ENCODE measurements around the gene MYO5B.

MYO5B gene

DNA sequence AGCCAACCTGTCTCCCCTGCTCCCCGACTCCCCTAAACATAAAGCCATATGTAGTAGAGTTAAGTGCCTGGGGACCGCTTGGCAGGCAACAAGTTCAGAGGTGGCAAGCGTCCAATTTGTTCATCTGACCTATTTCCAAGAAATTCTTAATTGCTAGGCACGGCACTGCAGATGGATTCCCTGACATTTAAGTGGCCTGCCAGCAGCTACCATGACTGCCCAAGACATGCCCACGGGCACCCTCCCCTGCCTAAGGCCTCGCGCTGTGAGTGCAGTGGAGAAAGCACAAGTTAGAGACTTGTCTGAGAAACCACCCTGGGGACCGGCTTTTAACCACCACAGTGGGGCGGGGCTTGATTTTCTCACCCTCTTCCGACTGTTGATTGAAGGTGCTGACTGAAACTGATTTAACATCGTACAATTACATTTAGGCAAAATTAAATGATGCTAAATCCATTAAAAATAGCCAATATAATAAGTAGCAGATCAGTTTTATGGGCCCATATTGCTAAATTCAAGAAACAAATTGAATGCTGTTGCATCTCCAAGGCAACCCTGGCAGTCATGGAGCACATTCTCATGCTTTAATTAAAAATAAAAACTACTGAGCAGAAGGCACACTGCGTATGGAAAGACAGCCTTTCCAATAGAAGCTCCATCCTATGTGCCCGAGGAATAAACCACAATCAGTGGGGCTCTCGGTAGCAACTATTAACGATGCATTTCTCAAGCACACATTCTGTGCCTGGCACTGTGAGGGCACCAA, 218.0 kb downstream of the MYO5B start:
- TF ChIP-seq, protein P1, sequence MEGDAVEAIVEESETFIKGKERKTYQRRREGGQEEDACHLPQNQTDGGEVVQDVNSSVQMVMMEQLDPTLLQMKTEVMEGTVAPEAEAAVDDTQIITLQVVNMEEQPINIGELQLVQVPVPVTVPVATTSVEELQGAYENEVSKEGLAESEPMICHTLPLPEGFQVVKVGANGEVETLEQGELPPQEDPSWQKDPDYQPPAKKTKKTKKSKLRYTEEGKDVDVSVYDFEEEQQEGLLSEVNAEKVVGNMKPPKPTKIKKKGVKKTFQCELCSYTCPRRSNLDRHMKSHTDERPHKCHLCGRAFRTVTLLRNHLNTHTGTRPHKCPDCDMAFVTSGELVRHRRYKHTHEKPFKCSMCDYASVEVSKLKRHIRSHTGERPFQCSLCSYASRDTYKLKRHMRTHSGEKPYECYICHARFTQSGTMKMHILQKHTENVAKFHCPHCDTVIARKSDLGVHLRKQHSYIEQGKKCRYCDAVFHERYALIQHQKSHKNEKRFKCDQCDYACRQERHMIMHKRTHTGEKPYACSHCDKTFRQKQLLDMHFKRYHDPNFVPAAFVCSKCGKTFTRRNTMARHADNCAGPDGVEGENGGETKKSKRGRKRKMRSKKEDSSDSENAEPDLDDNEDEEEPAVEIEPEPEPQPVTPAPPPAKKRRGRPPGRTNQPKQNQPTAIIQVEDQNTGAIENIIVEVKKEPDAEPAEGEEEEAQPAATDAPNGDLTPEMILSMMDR (IDR thresholded peaks at IDR 0.05): no peak

DNA sequence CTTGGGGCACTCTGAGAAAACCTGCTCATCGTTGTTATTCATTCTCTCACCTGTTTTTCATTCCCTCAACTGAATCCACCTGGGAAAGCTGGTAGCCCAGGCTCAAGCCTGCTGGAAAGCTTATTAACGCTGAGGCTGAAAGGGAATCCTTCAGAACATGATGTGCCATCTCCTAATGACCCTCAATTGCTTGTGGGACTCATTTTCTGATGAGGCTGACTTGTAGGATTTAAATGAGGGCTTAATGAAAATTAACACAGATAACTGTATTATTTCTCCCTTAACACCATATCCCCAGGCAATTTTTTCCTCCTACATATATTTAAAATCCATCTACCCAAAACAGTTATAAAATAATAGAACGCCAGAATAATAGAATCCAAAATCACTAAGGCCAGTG, 218.9 kb downstream of the MYO5B start:
- TF ChIP-seq, protein P1 (IDR thresholded peaks at IDR 0.05): no peak

GRCh38 chr18:49974079-49974478, 220.9 kb downstream of the MYO5B start:
- TF ChIP-seq, protein P1 (IDR thresholded peaks at IDR 0.05): no peak

- TF ChIP-seq, protein P1 (IDR thresholded peaks at IDR 0.05): no peak
Measured at GRCh38 chr18:49973592-49973991, 221.4 kb downstream of the MYO5B start.

DNA sequence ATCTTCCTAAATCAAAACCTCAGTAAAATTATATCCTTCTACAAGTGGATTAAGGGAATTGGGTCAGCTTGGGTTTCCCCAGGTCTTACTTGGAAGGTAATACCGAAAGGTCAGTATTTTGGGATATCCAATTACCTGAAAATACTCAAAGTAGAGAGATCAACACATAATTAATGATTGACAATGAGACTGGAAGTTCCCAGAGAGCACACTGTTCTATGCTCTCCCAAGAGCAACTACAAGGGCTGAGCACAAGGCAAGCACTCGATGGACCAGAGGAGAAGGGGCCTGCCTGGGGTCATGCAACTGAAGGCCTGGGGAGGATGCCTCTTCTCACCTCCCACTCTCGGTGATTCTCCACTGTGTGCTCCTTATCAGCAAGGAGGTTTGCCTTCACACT, 222.4 kb downstream of the MYO5B start:
- TF ChIP-seq, protein P1 (IDR thresholded peaks at IDR 0.05): no peak

GRCh38 chr18:49971462-49971861, 223.5 kb downstream of the MYO5B start:
- TF ChIP-seq, protein P1 (IDR thresholded peaks at IDR 0.05): no peak

GRCh38 chr18:49970319-49970718, 224.6 kb downstream of the MYO5B start:
- TF ChIP-seq, protein P1 (IDR thresholded peaks at IDR 0.05): no peak

Data from LNCAP (cell line).